Activated T-helper 1 cell treated with anti-CD3 and anti-CD28 coated beads, Interleukin-2, amount 50 U/mL, for 16 hours (primary cell): Measurements from ENCODE around the gene NKIRAS2.
A peak's percentile ranks its signal among the peaks of the same experiment; 100 is the strongest.

ENCODE experiments used
- DNase-seq, 2 donors: peaks; one replicate each; pipeline ENCODE4 v3.0.0-alpha.2; 2020; ENCODE audit warnings: low read depth in 1 of 2, low spot score in 1 of 2

The NKIRAS2 gene

GRCh38 chr17:42053731-42054500 lies 34.0 kb downstream of the NKIRAS2 start:
- DNase-seq: no peak

- no peak for DNase-seq
These were observed 35.1 kb downstream of the NKIRAS2 start for GRCh38 chr17:42055027-42055426.

- DNase-seq: no peak
These were observed 35.6 kb downstream of the NKIRAS2 start for GRCh38 chr17:42055496-42055895.

- no peak for DNase-seq
These were observed 36.7 kb downstream of the NKIRAS2 start for GRCh38 chr17:42056635-42057034.

GRCh38 chr17:42058063-42058462 lies 38.2 kb downstream of the NKIRAS2 start:
- no peak for DNase-seq

- no peak for DNase-seq
These were observed 39.9 kb downstream of the NKIRAS2 start for GRCh38 chr17:42059815-42060214.

GRCh38 chr17:42060231-42060630 lies 40.3 kb downstream of the NKIRAS2 start:
- no peak for DNase-seq

- DNase-seq: no peak
These were observed 42.0 kb downstream of the NKIRAS2 start for GRCh38 chr17:42061646-42062487.

GRCh38 chr17:42062681-42063080 lies 42.8 kb downstream of the NKIRAS2 start:
- no peak for DNase-seq

- DNase-seq: no peak
These were observed 45.3 kb downstream of the NKIRAS2 start for GRCh38 chr17:42065201-42065600.

GRCh38 chr17:42067371-42068091 lies 47.6 kb downstream of the NKIRAS2 start:
- peak; percentile 50 to 62 for DNase-seq

GRCh38 chr17:42068979-42069378 lies 49.1 kb downstream of the NKIRAS2 start:
- no peak for DNase-seq

- DNase-seq: no peak
These were observed 51.9 kb downstream of the NKIRAS2 start for GRCh38 chr17:42071810-42072209.

GRCh38 chr17:42072323-42073187 lies 52.7 kb downstream of the NKIRAS2 start:
- DNase-seq: no peak
